ENCODE data around the gene KCNA5.

Gene KCNA5

DNA sequence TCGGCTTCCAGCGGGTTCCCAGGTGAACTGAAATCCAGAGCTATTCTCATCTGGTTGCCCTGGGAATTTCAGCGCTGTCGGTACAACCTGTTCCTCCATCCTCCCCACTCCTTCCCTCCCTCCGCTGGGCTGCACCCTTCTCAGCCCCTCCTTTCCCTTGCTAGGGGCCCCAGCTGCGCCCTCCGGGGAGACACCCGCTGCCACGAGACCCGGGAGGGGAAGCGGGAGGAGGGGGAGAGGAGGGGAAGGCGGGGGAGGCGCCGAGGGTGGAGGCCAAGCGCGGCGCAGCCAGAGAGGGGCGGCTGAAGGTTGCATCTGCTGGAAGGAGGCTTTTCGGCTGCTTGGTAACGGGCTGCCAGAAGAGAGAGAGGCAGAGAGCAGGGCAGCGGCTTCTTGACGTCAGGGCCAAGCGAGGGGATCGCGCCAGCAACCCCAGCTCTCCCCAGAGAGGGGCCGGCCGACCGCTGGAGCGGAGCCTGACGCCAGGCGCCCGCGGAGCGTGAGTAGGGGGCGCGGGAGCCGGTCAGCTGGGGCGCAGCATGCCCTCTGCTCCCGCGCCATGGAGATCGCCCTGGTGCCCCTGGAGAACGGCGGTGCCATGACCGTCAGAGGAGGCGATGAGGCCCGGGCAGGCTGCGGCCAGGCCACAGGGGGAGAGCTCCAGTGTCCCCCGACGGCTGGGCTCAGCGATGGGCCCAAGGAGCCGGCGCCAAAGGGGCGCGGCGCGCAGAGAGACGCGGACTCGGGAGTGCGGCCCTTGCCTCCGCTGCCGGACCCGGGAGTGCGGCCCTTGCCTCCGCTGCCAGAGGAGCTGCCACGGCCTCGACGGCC is at the start of gene KCNA5:
Gene KCNA5 (plus strand): TSS at position 291 of the 831 bp plus-strand sequence. CDS start 269 bp downstream, at position 560.
- Histone ChIP-seq H3K27ac (ENCODE audit: low read depth, low read length) (no peak within 1 kb of the TSS), H3K9me3 (ENCODE audit: control insufficient read depth, insufficient read depth, low read length) (no peaks in the 10 kb centered on the region), H3K27me3 (ENCODE audit: control insufficient read depth, insufficient read depth, low read length) (peaks cover 87% of the 10 kb centered on the region), H3K4me1 (ENCODE audit: control insufficient read depth, insufficient read depth, low read length) (peaks cover 12% of the 10 kb centered on the region), H3K36me3 (ENCODE audit: control insufficient read depth, insufficient read depth, low read length) (no peaks in the 10 kb centered on the region), H3K4me3 (ENCODE audit: low read depth, low read length) (peak within 1 kb of the TSS; percentile 65), H3K9ac (ENCODE audit: low read depth, low read length) (no peak within 1 kb of the TSS)

GRCh38 chr12:4994622-4995021 is 49.1 kb upstream of the KCNA5 start:
- Histone ChIP-seq H3K27me3 (ENCODE audit: control insufficient read depth, insufficient read depth, low read length) (no peaks in the 10 kb centered on the region), H3K36me3 (ENCODE audit: control insufficient read depth, insufficient read depth, low read length) (no peaks in the 10 kb centered on the region), H3K9ac (ENCODE audit: low read depth, low read length) (no peak overlapping the region), H3K4me1 (ENCODE audit: control insufficient read depth, insufficient read depth, low read length) (peaks cover 17% of the 10 kb centered on the region), H3K27ac (ENCODE audit: low read depth, low read length) (no peak overlapping the region), H3K4me3 (ENCODE audit: low read depth, low read length) (no peak overlapping the region), H3K9me3 (ENCODE audit: control insufficient read depth, insufficient read depth, low read length) (no peaks in the 10 kb centered on the region)

GRCh38 chr12:4996714-4997113 is 47.0 kb upstream of the KCNA5 start:
- Histone ChIP-seq H3K27me3 (ENCODE audit: control insufficient read depth, insufficient read depth, low read length) (no peaks in the 10 kb centered on the region), H3K4me1 (ENCODE audit: control insufficient read depth, insufficient read depth, low read length) (peaks cover 15% of the 10 kb centered on the region), H3K27ac (ENCODE audit: low read depth, low read length) (no peak overlapping the region), H3K9ac (ENCODE audit: low read depth, low read length) (no peak overlapping the region), H3K4me3 (ENCODE audit: low read depth, low read length) (no peak overlapping the region), H3K9me3 (ENCODE audit: control insufficient read depth, insufficient read depth, low read length) (no peaks in the 10 kb centered on the region), H3K36me3 (ENCODE audit: control insufficient read depth, insufficient read depth, low read length) (no peaks in the 10 kb centered on the region)

DNA sequence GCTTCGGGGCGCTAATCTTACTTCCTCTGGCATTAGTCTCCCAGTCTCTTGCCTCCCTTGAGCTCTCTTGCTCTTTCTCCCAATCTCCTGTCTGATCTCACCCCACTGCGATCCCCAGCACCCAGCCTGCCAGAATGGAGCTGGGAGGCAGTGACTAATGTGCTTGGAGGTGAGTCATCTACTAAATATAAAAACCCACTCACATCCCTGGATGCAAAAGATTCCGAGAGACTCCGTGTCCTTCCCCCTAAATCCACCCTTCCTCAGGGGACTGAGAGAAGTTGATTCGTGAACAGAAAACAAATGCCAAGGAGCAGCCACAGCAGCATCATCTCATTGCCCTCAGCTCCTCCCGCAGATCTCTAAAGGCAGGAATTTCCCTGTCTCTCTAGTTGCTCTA is 45.7 kb upstream of the KCNA5 start:
- H3K36me3 ChIP-seq (ENCODE audit: control insufficient read depth, insufficient read depth, low read length), result no peaks in the 10 kb centered on the region
- H3K4me3 ChIP-seq (ENCODE audit: low read depth, low read length), result no peak overlapping the region
- H3K27me3 ChIP-seq (ENCODE audit: control insufficient read depth, insufficient read depth, low read length), result no peaks in the 10 kb centered on the region

DNA sequence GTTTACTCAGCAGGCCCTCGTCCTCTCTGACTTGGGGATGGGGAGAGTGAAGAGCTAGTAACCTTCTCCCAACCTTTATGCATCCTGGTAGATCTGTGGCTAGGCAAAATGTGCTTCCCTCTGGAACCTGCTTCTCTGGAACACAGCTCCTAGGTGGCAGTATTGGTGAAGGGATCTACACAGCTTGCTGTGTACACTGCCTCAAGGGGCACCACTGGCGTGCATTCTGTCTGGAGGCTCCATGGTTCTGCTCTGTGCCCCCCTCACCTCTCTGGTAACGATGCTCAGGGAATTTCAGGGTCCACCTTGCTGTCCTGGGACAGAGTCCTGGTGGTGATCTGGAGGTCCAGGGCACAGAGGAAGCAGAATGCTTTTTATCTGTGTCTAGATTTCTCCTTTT is 43.5 kb upstream of the KCNA5 start:
- H3K36me3 ChIP-seq (ENCODE audit: control insufficient read depth, insufficient read depth, low read length), result no peaks in the 10 kb centered on the region
- no peak overlapping the region for H3K4me3 ChIP-seq (ENCODE audit: low read depth, low read length)
- peaks cover 5% of the 10 kb centered on the region; the same call in 1 of the 2 replicates for H3K4me1 ChIP-seq (ENCODE audit: control insufficient read depth, insufficient read depth, low read length)
- H3K9ac ChIP-seq (ENCODE audit: low read depth, low read length), result no peak overlapping the region
- no peak overlapping the region for H3K27ac ChIP-seq (ENCODE audit: low read depth, low read length)
- no peaks in the 10 kb centered on the region for H3K9me3 ChIP-seq (ENCODE audit: control insufficient read depth, insufficient read depth, low read length)
- no peaks in the 10 kb centered on the region for H3K27me3 ChIP-seq (ENCODE audit: control insufficient read depth, insufficient read depth, low read length)

More for the DNA sequence above, 45.7 kb upstream of the KCNA5 start:
- H3K4me1 ChIP-seq (ENCODE audit: control insufficient read depth, insufficient read depth, low read length), result peaks cover 5% of the 10 kb centered on the region; the same call in 1 of the 2 replicates
- H3K9ac ChIP-seq (ENCODE audit: low read depth, low read length), result no peak overlapping the region
- no peaks in the 10 kb centered on the region for H3K9me3 ChIP-seq (ENCODE audit: control insufficient read depth, insufficient read depth, low read length)
- H3K27ac ChIP-seq (ENCODE audit: low read depth, low read length), result no peak overlapping the region

GRCh38 chr12:5000658-5001385 is 42.9 kb upstream of the KCNA5 start:
- Histone ChIP-seq H3K9me3 (ENCODE audit: control insufficient read depth, insufficient read depth, low read length) (no peaks in the 10 kb centered on the region), H3K4me3 (ENCODE audit: low read depth, low read length) (no peak overlapping the region), H3K4me1 (ENCODE audit: control insufficient read depth, insufficient read depth, low read length) (peaks cover 5% of the 10 kb centered on the region; the same call in 1 of the 2 replicates), H3K27ac (ENCODE audit: low read depth, low read length) (no peak overlapping the region), H3K9ac (ENCODE audit: low read depth, low read length) (no peak overlapping the region), H3K27me3 (ENCODE audit: control insufficient read depth, insufficient read depth, low read length) (no peaks in the 10 kb centered on the region), H3K36me3 (ENCODE audit: control insufficient read depth, insufficient read depth, low read length) (no peaks in the 10 kb centered on the region)

GRCh38 chr12:5003025-5003666 is 40.5 kb upstream of the KCNA5 start:
- Histone ChIP-seq H3K9me3 (ENCODE audit: control insufficient read depth, insufficient read depth, low read length) (no peaks in the 10 kb centered on the region), H3K27ac (ENCODE audit: low read depth, low read length) (no peak overlapping the region), H3K27me3 (ENCODE audit: control insufficient read depth, insufficient read depth, low read length) (no peaks in the 10 kb centered on the region), H3K36me3 (ENCODE audit: control insufficient read depth, insufficient read depth, low read length) (no peaks in the 10 kb centered on the region), H3K9ac (ENCODE audit: low read depth, low read length) (no peak overlapping the region), H3K4me1 (ENCODE audit: control insufficient read depth, insufficient read depth, low read length) (peaks cover 5% of the 10 kb centered on the region; the same call in 1 of the 2 replicates), H3K4me3 (ENCODE audit: low read depth, low read length) (no peak overlapping the region)

DNA sequence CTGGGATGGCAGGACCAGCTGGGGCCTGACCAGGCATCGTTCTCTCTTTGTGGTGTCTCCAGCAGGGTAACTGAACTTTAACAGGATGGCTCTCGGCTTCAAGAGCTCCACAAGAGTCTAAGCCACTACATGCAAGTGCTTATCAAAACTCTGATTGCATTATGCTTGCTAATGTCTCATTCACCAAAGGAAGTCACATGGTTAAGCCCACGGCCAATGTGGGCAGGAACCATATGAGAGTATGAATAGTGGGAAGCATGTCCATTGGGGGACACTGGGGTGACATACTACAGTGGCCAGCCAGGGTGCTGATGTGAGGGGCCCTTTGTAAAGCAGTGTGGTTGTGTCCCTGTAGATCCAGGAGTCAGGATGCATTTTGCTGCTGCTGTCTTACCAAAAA is 35.0 kb upstream of the KCNA5 start:
- Histone ChIP-seq H3K9me3 (ENCODE audit: control insufficient read depth, insufficient read depth, low read length) (no peaks in the 10 kb centered on the region), H3K27ac (ENCODE audit: low read depth, low read length) (no peak overlapping the region), H3K4me1 (ENCODE audit: control insufficient read depth, insufficient read depth, low read length) (no peaks in the 10 kb centered on the region), H3K36me3 (ENCODE audit: control insufficient read depth, insufficient read depth, low read length) (no peaks in the 10 kb centered on the region), H3K9ac (ENCODE audit: low read depth, low read length) (no peak overlapping the region), H3K27me3 (ENCODE audit: control insufficient read depth, insufficient read depth, low read length) (no peaks in the 10 kb centered on the region), H3K4me3 (ENCODE audit: low read depth, low read length) (no peak overlapping the region)

- Histone ChIP-seq H3K27me3 (ENCODE audit: control insufficient read depth, insufficient read depth, low read length) (no peaks in the 10 kb centered on the region), H3K27ac (ENCODE audit: low read depth, low read length) (no peak overlapping the region), H3K36me3 (ENCODE audit: control insufficient read depth, insufficient read depth, low read length) (no peaks in the 10 kb centered on the region), H3K4me3 (ENCODE audit: low read depth, low read length) (no peak overlapping the region), H3K9me3 (ENCODE audit: control insufficient read depth, insufficient read depth, low read length) (no peaks in the 10 kb centered on the region), H3K4me1 (ENCODE audit: control insufficient read depth, insufficient read depth, low read length) (no peaks in the 10 kb centered on the region), H3K9ac (ENCODE audit: low read depth, low read length) (no peak overlapping the region)
These were observed 33.5 kb upstream of the KCNA5 start for GRCh38 chr12:5010151-5010550.

GRCh38 chr12:5012337-5012736 is 31.3 kb upstream of the KCNA5 start:
- Histone ChIP-seq H3K27ac (ENCODE audit: low read depth, low read length) (no peak overlapping the region), H3K9ac (ENCODE audit: low read depth, low read length) (no peak overlapping the region), H3K9me3 (ENCODE audit: control insufficient read depth, insufficient read depth, low read length) (no peaks in the 10 kb centered on the region), H3K4me3 (ENCODE audit: low read depth, low read length) (no peak overlapping the region), H3K4me1 (ENCODE audit: control insufficient read depth, insufficient read depth, low read length) (no peaks in the 10 kb centered on the region), H3K36me3 (ENCODE audit: control insufficient read depth, insufficient read depth, low read length) (no peaks in the 10 kb centered on the region), H3K27me3 (ENCODE audit: control insufficient read depth, insufficient read depth, low read length) (no peaks in the 10 kb centered on the region)
